OCI-LY1 (cell line): ENCODE data around the gene ARL11.
A peak's percentile ranks its signal among the peaks of the same experiment; 100 is the strongest.

Experiments used
- H2AFZ ChIP-seq: fragments of 200-600 bp; sonication (generic), shearing (Covaris generic); 2 replicates; pipeline ENCODE4 v1.6.0; 2014; ENCODE audit warnings: antibody characterized with exemption, mild to moderate bottlenecking, low read length
- H3F3A ChIP-seq: fragments of 200-600 bp; sonication (generic), shearing (Covaris generic); 2 replicates; pipeline ENCODE4 v1.6.0; 2014; ENCODE audit warnings: mild to moderate bottlenecking, antibody characterized with exemption, low read length, moderate library complexity; ENCODE audit not compliant: insufficient read depth
- H3K27ac ChIP-seq: fragments of 200-600 bp; sonication (generic); 2 replicates; pipeline ENCODE4 v1.5.1; 2014; ENCODE audit warnings: low read length, mixed run types, mild to moderate bottlenecking, low read depth; ENCODE audit not compliant: poor library complexity, severe bottlenecking
- H3K27me3 ChIP-seq: fragments of 200-600 bp; sonication (generic); 2 replicates; pipeline ENCODE4 v1.6.0; 2014; ENCODE audit warnings: antibody characterized with exemption, mild to moderate bottlenecking, low read length, moderate library complexity; ENCODE audit not compliant: insufficient read depth
- H3K36me3 ChIP-seq: fragments of 200-600 bp; sonication (generic); 2 replicates; pipeline ENCODE4 v1.6.1; 2014; ENCODE audit warnings: mild to moderate bottlenecking, antibody characterized with exemption, low read length, moderate library complexity, mixed read lengths; ENCODE audit not compliant: insufficient read depth
- H3K4me1 ChIP-seq: fragments of 200-600 bp; sonication (generic); 2 replicates; pipeline ENCODE4 v1.5.1; 2014; ENCODE audit warnings: mild to moderate bottlenecking, low read length, moderate library complexity; ENCODE audit not compliant: insufficient read depth, severe bottlenecking
- H3K4me2 ChIP-seq: fragments of 200-600 bp; sonication (generic), shearing (Covaris generic); 2 replicates; pipeline ENCODE4 v1.6.1; 2014; ENCODE audit warnings: low read length
- H3K4me3 ChIP-seq: fragments of 200-600 bp; sonication (generic); 2 replicates; pipeline ENCODE4 v1.5.1; 2014; ENCODE audit warnings: low read length, low read depth, mild to moderate bottlenecking, mixed read lengths; ENCODE audit not compliant: poor library complexity, severe bottlenecking
- H3K79me2 ChIP-seq: fragments of 200-600 bp; shearing (Covaris generic); 2 replicates; pipeline ENCODE4 v1.6.1; 2016; ENCODE audit warnings: mixed run types, low read length, mixed read lengths; ENCODE audit not compliant: insufficient read depth
- H3K9ac ChIP-seq: fragments of 200-600 bp; sonication (generic), shearing (Covaris generic); 2 replicates; pipeline ENCODE4 v1.6.1; 2014; ENCODE audit warnings: mild to moderate bottlenecking, low read length, mixed read lengths
- H3K9me2 ChIP-seq: fragments of 200-600 bp; sonication (generic), shearing (Covaris generic); 2 replicates; pipeline ENCODE4 v1.6.1; 2014; ENCODE audit warnings: low read depth, mild to moderate bottlenecking, low read length, mixed read lengths
- H3K9me3 ChIP-seq: fragments of 200-600 bp; shearing (Covaris generic); 2 replicates; pipeline ENCODE4 v1.6.1; 2014; ENCODE audit warnings: low read length, mixed read lengths
- H4K20me1 ChIP-seq: fragments of 200-600 bp; sonication (generic), shearing (Covaris generic); 2 replicates; pipeline ENCODE4 v1.6.0; 2016; ENCODE audit warnings: mild to moderate bottlenecking, low read length; ENCODE audit not compliant: insufficient read depth
- CTCF ChIP-seq: fragments of 200-600 bp; sonication (generic), shearing (Covaris generic); IDR thresholded peaks from 2 replicates; pipeline ENCODE4 v1.5.1; 2017; ENCODE audit warnings: mild to moderate bottlenecking, antibody characterized with exemption, low read length, moderate library complexity, mixed read lengths
- EZH2 ChIP-seq: fragments of 200-600 bp; sonication (generic), shearing (Covaris generic); IDR thresholded peaks from 2 replicates; pipeline ENCODE4 v1.8.0; 2017; ENCODE audit warnings: borderline replicate concordance, mixed run types, mild to moderate bottlenecking, antibody characterized with exemption, low read length, moderate library complexity, mixed read lengths

The ARL11 gene

DNA sequence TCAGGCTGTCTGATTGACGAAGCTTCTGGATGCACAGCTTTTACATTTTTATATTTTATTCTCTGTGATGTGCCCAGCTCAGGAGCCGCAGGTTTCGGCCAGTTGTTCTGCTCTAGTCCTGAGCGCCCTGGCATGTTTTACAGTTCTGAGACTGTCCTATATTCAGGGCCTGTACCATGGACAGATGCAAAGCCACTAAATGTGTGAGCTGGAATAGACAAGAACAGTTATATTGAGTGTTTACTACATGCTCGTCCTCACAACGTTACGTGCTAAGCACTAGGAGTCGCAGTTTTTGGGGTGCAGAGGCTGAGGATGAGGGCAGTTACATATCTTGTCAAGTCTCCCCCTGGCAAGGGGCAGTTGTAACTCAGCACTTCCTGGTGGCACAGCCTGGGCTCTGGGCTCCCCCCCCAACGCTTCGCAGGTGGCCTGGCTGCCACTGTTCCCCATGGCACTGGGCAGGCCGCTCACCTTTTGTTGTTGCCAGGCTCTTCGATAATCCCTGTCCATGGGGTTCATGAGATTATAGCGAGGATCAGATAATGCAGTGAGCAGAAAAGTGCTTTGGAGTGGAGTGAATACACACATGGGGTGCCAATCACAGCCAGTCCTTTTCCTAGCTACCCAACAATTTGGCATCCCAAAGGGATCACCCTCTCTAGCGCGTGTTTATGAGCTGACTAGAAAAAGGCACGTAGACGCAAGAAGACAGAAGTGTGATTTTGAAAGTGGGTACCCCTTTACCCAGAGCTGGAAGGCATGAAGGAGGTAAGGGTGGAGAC, 23.5 kb downstream of the ARL11 start:
- Histone ChIP-seq H3K4me2 (no peak overlapping the region), H3K4me1 (no peaks in the 10 kb centered on the region), H3F3A (no peaks in the 10 kb centered on the region), H3K9me2 (no peaks in the 10 kb centered on the region), H3K4me3 (no peak overlapping the region), H3K79me2 (no peaks in the 10 kb centered on the region), H3K27me3 (no peaks in the 10 kb centered on the region), H3K9me3 (no peaks in the 10 kb centered on the region), H3K36me3 (no peaks in the 10 kb centered on the region), H3K9ac (no peak overlapping the region), H4K20me1 (no peaks in the 10 kb centered on the region), H3K27ac (no peak overlapping the region), H2AFZ (no peak overlapping the region)
- TF ChIP-seq CTCF (no peak), EZH2 (no peak)

GRCh38 chr13:49652355-49653305, 24.3 kb downstream of the ARL11 start:
- Histone ChIP-seq H3K27me3 (no peaks in the 10 kb centered on the region), H3K4me3 (no peak overlapping the region), H3K4me2 (no peak overlapping the region), H2AFZ (no peak overlapping the region), H3K4me1 (no peaks in the 10 kb centered on the region), H3K36me3 (no peaks in the 10 kb centered on the region), H3F3A (no peaks in the 10 kb centered on the region), H3K9me2 (no peaks in the 10 kb centered on the region), H3K27ac (no peak overlapping the region), H3K9me3 (no peaks in the 10 kb centered on the region), H3K9ac (no peak overlapping the region), H4K20me1 (no peaks in the 10 kb centered on the region), H3K79me2 (no peaks in the 10 kb centered on the region)
- TF ChIP-seq EZH2: no peak
- TF ChIP-seq CTCF: peak; percentile 61; the same call in 1 of the 2 replicates

DNA sequence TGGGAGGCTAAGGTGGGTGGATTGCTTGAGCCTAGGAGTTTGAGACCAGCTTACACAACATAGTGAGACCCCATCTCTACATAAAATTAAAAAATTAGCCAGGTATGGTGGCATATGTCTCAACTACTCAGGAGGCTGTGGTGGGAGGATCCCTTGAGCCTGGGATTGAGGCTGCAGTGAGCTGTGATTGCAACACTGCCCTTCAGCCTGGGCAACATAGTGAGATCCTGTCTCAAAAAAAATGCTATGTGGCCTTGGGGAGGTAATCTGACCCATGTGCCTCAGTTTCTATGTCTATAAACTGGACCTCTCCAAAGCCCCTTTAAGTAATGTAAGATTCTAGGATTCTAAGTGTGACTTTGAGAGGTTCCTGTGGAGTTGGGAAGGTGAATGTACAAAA, 25.2 kb downstream of the ARL11 start:
- no peaks in the 10 kb centered on the region for H3K79me2 ChIP-seq
- H3K9me2 ChIP-seq: no peaks in the 10 kb centered on the region
- H3K4me1 ChIP-seq: no peaks in the 10 kb centered on the region
- no peak overlapping the region for H3K4me2 ChIP-seq
- H3F3A ChIP-seq: no peaks in the 10 kb centered on the region
- no peaks in the 10 kb centered on the region for H3K36me3 ChIP-seq
- no peak overlapping the region for H3K4me3 ChIP-seq
- H3K9ac ChIP-seq: no peak overlapping the region
- H3K27ac ChIP-seq: no peak overlapping the region
- H4K20me1 ChIP-seq: no peaks in the 10 kb centered on the region
- no peaks in the 10 kb centered on the region for H3K27me3 ChIP-seq
- TF ChIP-seq EZH2 (no peak), CTCF (no peak)
- no peaks in the 10 kb centered on the region for H3K9me3 ChIP-seq
- no peak overlapping the region for H2AFZ ChIP-seq
